Measurements from ENCODE around the gene SBSN. TPM values are rescaled to one million over a fixed set of nuclear protein-coding genes. Genes with fewer than 3 reads are reported as not detected.

The SBSN gene
- total and polyA plus RNA-seq, 2 donors (not counting 1 experiment from before 2014, with no cell fraction given), result not detected

DNA sequence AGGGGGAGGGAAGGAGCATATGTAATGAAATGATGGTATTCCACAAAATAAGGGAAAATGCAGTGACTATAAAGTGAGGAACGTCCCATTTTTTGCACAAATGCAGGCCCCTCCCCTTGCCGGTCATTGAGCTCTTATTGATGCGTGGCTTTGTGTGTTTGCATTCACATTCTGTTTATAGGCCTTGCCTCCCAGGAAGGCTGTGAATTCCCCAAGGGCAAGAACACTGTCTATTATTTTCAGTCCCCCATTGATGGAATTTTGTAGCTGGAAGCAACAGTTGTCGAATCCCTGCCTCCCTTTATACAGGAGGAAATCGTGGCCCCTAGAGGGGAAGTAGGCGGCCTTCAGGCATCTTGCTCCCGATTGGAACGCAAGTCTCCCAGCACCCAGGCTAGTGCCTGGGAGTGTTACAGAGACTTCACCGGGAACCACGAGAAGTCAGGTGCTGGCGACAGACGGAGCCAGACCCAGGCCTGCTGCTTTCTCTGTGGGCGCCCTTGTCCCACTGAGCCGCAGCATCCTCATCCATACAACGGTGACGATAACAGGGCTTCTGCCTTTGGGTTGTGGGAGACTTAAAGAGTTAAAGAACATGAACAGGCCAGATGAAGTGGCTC lies 6.9 kb downstream of the SBSN start:
- H2AFZ ChIP-seq (ENCODE audit: insufficient read depth, low read depth, low read length, poor library complexity, severe bottlenecking), result no peak overlapping the region
- 83% methylated on average over 14 of the region's 16 CpGs for WGBS (ENCODE audit: insufficient coverage)
- ChIA-PET POLR2A (no interaction called here), CTCF (interaction anchor here (1.7 kb wide), 1 partner anchor 11 kb away, joined by 11 read pairs; no protein-coding TSS in a partner anchor)
- H3K4me3 Mint-ChIP-seq, result no peak overlapping the region
- no peak overlapping the region for H3K27ac Mint-ChIP-seq
- TF ChIP-seq, protein P1, sequence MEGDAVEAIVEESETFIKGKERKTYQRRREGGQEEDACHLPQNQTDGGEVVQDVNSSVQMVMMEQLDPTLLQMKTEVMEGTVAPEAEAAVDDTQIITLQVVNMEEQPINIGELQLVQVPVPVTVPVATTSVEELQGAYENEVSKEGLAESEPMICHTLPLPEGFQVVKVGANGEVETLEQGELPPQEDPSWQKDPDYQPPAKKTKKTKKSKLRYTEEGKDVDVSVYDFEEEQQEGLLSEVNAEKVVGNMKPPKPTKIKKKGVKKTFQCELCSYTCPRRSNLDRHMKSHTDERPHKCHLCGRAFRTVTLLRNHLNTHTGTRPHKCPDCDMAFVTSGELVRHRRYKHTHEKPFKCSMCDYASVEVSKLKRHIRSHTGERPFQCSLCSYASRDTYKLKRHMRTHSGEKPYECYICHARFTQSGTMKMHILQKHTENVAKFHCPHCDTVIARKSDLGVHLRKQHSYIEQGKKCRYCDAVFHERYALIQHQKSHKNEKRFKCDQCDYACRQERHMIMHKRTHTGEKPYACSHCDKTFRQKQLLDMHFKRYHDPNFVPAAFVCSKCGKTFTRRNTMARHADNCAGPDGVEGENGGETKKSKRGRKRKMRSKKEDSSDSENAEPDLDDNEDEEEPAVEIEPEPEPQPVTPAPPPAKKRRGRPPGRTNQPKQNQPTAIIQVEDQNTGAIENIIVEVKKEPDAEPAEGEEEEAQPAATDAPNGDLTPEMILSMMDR (IDR thresholded peaks at IDR 0.05), result no peak
- TF ChIP-seq EZH2 (IDR thresholded peaks at IDR 0.05; ENCODE audit: borderline replicate concordance, insufficient read depth, low read depth, low read length, poor library complexity, severe bottlenecking), result no peak
- no peaks in the 10 kb centered on the region for H3K79me2 ChIP-seq (ENCODE audit: control insufficient read depth, insufficient read depth, low read length)
- no peak for ATAC-seq (ENCODE audit: low read depth)
- H3K4me2 ChIP-seq (replicated peaks; ENCODE audit: low read depth, low read length, poor library complexity, severe bottlenecking), result no peak overlapping the region
- H4K20me1 ChIP-seq (ENCODE audit: control insufficient read depth, insufficient read depth, low read length, poor library complexity, severe bottlenecking), result no peaks in the 10 kb centered on the region
- no peak for DNase-seq
- H3K9me3 ChIP-seq (ENCODE audit: control extremely low read depth in 1 of 3, control insufficient read depth in 2 of 3, insufficient read depth in 1 of 3, low read length in 2 of 3), result no peaks in the 10 kb centered on the region
- H3K27me3 Mint-ChIP-seq, result peaks cover 34% of the 10 kb centered on the region
- H3K9ac ChIP-seq (ENCODE audit: low read length), result no peak overlapping the region
- no peaks in the 10 kb centered on the region for H3K4me1 Mint-ChIP-seq
- H3K36me3 ChIP-seq (replicated peaks in 1 of 2; ENCODE audit: control extremely low read depth in 1 of 2, control insufficient read depth in 1 of 2, extremely low read depth in 1 of 2, insufficient read depth in 2 of 2, low read length in 1 of 2), result no peaks in the 10 kb centered on the region
- no peaks in the 10 kb centered on the region for H3K4me1 ChIP-seq (ENCODE audit: control insufficient read depth in 2 of 2, insufficient read depth in 2 of 2, low read length in 2 of 2)
- H3K4me3 ChIP-seq (ENCODE audit: control extremely low read depth in 1 of 5, extremely low read depth in 1 of 5, insufficient read depth in 1 of 5, low read depth in 2 of 5, low read length in 4 of 5), result no peak overlapping the region
- H3K9me3 Mint-ChIP-seq (ENCODE audit: insufficient read depth), result no peaks in the 10 kb centered on the region
- intact Hi-C loops (cut with micrococcal nuclease), result no loop called here
- no peak overlapping the region for H3K27ac ChIP-seq (ENCODE audit: low read length in 2 of 2)
- H3K27me3 ChIP-seq (replicated peaks in 1 of 4; ENCODE audit: control extremely low read depth in 1 of 4, control insufficient read depth in 3 of 4, insufficient read depth in 4 of 4, low read length in 3 of 4), result peaks cover 0 to 5% (median 2%) of the 10 kb centered on the region in 4 experiments

DNA sequence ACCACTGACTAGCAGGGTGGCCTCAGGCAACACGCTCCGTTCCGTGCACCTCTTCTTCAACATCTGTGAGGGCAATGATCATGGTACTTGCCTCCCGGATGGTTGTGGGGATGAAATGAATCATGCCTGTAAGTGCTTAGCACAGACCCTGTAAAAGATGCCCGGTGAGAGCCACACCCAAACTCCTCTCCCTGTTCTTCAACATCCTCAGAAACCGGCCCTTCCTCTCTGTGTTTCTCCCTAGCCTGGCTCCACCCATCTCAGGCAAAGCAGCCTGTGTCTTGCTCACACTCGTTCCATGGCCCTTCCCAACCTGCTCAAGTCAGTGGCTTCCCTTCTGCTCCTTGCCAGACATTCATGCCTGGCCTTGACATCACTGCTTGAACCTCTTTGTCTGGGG lies 8.8 kb downstream of the SBSN start:
- Histone ChIP-seq H3K4me1 (ENCODE audit: control insufficient read depth in 2 of 2, insufficient read depth in 2 of 2, low read length in 2 of 2) (no peaks in the 10 kb centered on the region), H3K4me2 (replicated peaks; ENCODE audit: low read depth, low read length, poor library complexity, severe bottlenecking) (no peak overlapping the region), H3K27me3 (replicated peaks in 1 of 4; ENCODE audit: control extremely low read depth in 1 of 4, control insufficient read depth in 3 of 4, insufficient read depth in 4 of 4, low read length in 3 of 4) (peaks cover 0 to 5% (median under 1%) of the 10 kb centered on the region in 4 experiments), H3K9ac (ENCODE audit: low read length) (no peak overlapping the region), H2AFZ (ENCODE audit: insufficient read depth, low read depth, low read length, poor library complexity, severe bottlenecking) (no peak overlapping the region), H3K4me3 (ENCODE audit: control extremely low read depth in 1 of 5, extremely low read depth in 1 of 5, insufficient read depth in 1 of 5, low read depth in 2 of 5, low read length in 4 of 5) (no peak overlapping the region), H3K27ac (ENCODE audit: low read length in 2 of 2) (no peak overlapping the region), H3K9me3 (ENCODE audit: control extremely low read depth in 1 of 3, control insufficient read depth in 2 of 3, insufficient read depth in 1 of 3, low read length in 2 of 3) (no peaks in the 10 kb centered on the region), H3K36me3 (replicated peaks in 1 of 2; ENCODE audit: control extremely low read depth in 1 of 2, control insufficient read depth in 1 of 2, extremely low read depth in 1 of 2, insufficient read depth in 2 of 2, low read length in 1 of 2) (no peaks in the 10 kb centered on the region), H4K20me1 (ENCODE audit: control insufficient read depth, insufficient read depth, low read length, poor library complexity, severe bottlenecking) (no peaks in the 10 kb centered on the region), H3K79me2 (ENCODE audit: control insufficient read depth, insufficient read depth, low read length) (no peaks in the 10 kb centered on the region)
- Mint-ChIP-seq H3K4me1 (no peaks in the 10 kb centered on the region), H3K9me3 (ENCODE audit: insufficient read depth) (no peaks in the 10 kb centered on the region), H3K27me3 (peaks cover 31% of the 10 kb centered on the region), H3K4me3 (no peak overlapping the region), H3K27ac (no peak overlapping the region)
- intact Hi-C loops (cut with micrococcal nuclease), result no loop called here
- TF ChIP-seq, protein P1 (IDR thresholded peaks at IDR 0.05), result no peak
- no peak for TF ChIP-seq EZH2 (IDR thresholded peaks at IDR 0.05; ENCODE audit: borderline replicate concordance, insufficient read depth, low read depth, low read length, poor library complexity, severe bottlenecking)
- no peak for ATAC-seq (ENCODE audit: low read depth)
- ChIA-PET CTCF (no interaction called here), POLR2A (no interaction called here)
- 75% methylated on average over 6 of the region's 7 CpGs for WGBS (ENCODE audit: insufficient coverage)
- DNase-seq, result no peak

Data from B cell (primary cell).